Measurements from ENCODE around the gene NPRL2.

Gene NPRL2

DNA sequence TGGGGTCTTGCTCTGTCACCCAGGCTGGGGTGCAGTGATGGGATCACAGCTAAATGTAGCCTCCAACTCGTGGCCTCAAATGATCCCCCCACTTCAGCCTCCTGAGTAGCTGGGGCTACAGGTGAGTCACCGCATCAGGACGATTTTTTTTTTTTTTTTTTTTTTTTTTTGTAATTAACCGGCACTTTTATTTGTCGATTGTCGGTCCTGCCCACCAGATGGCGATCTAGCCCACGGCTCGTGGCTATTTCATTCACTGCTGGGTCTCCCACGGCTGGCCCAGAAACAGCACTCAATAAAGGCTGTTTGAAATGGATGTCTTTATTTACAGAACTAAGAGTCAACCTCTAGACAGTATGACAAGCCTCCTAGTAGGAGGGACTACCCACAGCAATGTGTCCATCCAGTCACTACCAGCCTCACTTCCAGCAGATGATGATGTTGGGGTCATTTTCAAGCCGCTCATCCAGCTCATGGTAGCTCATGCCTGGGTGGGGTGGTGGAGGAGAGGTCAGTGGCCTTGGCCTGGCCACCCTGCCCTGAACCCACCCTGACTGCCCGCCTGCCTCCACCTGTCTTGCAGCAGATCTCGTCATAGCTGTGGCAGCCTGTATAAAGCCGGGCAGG is 3.3 kb downstream of the NPRL2 start:
- peak; percentile 92 for DNase-seq

DNA sequence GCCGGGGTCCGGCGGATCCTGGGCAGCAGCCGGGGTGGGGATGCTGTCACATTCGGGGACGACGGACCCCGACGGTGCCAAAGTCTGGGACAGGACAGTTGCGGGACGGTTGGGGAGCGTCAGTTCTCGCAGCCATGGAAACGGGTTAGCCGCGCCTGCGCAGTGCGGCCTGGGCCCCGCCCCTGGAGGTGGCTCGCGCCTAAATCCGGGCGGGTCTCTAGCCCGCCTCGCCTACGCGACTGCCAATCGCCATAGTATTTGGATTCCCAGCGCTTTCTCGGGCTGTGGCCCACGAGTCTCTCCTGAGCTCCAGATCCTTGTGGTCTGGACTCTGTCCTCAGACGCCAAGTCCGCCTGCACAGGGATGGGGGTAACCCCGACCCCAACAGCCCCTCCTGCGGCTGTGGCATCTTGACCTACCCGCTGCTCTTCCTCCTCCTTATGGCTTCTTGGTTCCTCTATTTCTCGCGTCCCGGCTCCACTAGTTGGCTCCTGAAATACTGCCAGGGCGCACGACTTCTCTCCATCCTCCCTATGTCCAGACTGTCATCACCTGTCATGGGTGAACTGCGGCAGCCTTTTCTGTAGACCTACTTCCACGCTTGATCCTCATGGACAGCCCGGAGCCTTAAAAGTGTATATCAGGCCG is 4.9 kb downstream of the NPRL2 start, which contains the start of gene ZMYND10:
ZMYND10 (minus strand) TSS at position 147 of the 649 bp plus-strand sequence. CDS start 153 bp downstream, outside the sequence.
- DNase-seq, result peak; percentile 91

DNA sequence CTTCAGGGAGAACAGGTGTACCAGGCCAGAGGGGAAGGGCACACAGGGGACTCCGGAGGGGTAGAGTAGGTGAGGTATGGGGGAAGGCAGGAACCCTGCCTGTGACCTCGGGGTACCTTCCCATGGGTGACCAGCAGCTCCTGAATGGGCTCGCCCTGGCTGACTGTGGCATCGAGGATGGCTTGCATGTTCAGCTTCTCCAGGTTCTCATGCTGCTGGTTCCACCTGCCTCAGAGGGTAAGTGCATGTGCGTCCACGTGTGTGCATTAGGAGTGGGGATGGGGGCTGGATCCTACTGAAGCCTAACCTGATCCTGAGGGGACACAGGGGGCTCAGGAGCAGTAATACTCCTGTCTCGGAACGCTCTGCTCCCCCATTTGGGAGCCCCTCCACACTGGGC is 5.6 kb downstream of the NPRL2 start:
- no peak for DNase-seq

DNA sequence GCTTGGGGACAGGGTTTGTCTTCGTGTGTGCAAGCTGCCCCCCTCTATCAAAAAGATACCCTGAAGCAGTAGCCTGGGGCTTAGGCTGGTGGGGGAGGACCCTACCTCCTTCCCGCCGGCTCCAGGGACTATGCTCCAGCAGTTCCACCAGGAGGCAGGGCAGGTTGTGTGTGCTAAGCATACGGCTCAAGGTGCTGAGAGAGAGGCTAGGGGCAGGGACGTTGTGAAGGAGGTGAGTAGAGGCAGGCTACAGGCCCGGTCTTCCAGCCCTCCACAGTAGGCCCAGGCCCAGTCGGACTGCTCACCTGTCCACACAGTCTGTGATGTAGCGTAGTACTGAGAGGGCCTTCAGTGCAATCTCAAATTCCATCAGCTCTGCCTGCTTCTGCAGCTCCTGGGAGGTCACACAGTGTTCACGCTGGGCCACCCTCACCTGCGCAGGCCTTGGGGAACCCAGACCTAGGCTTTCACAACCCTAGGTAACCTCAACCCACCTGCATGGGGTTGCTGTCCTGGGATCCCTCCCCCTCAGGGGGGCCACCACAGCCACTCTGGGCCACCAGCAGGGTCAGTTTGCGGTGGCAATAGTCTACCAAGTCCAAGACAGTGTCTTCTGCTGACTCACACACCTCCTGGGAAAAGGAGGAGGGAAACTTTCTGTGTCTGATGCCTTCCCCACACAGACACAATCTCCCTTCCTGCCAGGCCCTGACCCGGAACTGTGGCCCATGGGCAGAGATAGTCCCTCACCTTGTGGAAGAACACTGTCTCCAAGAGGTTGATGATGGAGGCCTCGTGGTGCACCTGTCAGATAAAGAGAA is 7.6 kb downstream of the NPRL2 start:
- DNase-seq, result no peak

DNA sequence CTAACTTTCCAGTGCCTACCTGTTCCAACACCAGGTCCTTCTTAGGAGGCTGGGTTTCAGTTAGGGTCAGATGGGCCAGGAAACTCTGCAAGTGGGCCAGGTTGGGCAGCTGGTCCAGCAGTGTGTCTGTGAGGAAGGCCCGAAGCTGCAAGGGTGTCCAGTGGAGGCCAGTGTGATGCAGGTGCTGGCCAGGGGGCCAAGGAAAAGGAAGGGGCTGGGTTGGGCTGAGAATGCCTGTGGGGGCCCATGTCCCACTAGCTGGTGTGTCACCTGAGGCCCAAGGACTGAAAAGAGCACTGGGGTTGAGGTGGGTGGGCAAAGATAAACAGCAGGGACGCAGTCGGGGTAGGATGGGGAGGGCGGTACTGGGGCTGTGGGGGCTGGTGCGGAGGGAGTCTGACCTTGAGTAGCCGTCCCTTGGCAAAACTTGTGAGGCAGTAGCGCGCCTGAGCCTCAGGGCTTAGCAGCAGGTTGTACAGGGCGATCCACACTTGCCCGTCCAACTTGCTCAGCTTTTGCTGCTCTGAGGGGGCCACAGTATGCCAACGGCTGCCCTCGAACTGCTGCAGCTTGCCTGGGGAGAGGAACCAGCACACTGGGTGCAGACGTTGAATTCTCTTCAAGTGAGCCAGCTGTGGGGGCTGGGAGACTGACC is 8.5 kb downstream of the NPRL2 start:
- no peak for DNase-seq

DNA sequence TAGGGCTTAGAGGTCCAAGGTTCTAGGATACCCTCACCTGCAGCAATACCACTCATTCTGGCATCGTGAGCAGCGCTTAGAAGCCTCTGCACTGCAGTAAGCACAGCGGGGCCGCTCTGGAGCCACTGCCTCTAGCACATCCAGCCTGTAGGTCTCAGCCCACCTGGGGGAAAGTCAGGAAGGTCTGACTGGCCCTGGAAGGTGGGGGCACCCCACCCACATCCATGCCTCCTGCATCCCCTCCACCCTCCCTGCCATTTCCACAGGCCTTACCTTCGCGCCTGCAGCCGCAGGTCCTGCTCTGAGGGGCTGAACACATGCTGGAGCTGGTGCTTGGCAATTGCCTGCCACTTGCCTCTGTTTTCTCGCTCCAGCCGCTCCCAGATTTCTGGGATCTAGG is 9.0 kb downstream of the NPRL2 start:
- DNase-seq, result no peak

DNA sequence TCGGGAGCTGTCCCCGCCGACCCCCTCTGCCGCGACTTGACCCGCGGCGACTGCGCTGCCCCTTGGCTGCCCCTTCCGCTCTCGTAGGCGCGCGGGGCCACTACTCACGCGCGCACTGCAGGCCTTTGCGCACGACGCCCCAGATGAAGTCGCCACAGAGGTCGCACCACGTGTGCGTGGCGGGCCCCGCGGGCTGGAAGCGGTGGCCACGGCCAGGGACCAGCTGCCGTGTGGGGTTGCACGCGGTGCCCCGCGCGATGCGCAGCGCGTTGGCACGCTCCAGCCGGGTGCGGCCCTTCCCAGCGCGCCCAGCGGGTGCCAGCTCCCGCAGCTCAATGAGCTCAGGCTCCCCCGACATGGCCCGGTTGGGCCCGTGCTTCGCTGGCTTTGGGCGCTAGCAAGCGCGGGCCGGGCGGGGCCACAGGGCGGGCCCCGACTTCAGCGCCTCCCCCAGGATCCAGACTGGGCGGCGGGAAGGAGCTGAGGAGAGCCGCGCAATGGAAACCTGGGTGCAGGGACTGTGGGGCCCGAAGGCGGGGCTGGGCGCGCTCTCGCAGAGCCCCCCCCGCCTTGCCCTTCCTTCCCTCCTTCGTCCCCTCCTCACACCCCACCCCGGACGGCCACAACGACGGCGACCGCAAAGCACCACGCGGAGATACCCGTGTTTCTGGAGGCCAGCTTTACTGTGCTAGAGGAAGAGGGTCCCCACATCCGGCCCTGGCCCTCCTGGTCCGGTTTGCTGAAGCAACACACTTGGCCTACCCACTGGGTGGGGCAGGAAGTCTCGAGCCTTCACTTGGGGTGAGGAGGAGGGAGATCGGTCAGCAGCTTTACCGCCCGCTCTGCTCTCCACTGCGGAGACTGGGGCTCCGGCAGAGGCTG is 9.9 kb downstream of the NPRL2 start, which contains the start of gene RASSF1:
RASSF1 (minus strand) TSS at position 389 of the 882 bp plus-strand sequence; CDS start at position 358, 31 bp downstream.
- DNase-seq, result peak; percentile 87

DNA sequence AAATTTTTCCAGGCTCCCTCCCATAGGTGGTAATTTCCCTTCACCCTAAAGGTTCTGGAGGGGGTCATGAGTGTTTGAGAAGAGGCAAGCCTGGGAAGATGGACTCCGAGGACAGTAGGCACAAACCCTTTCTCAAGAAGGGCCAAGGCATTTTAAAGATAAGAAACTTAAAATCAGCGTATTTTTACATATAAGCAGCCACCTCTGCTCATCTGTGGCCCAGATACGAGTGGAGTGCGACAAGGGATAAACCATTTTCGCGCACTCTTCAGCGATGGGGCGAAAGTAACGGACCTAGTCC is 10.5 kb downstream of the NPRL2 start:
- DNase-seq, result no peak

DNA sequence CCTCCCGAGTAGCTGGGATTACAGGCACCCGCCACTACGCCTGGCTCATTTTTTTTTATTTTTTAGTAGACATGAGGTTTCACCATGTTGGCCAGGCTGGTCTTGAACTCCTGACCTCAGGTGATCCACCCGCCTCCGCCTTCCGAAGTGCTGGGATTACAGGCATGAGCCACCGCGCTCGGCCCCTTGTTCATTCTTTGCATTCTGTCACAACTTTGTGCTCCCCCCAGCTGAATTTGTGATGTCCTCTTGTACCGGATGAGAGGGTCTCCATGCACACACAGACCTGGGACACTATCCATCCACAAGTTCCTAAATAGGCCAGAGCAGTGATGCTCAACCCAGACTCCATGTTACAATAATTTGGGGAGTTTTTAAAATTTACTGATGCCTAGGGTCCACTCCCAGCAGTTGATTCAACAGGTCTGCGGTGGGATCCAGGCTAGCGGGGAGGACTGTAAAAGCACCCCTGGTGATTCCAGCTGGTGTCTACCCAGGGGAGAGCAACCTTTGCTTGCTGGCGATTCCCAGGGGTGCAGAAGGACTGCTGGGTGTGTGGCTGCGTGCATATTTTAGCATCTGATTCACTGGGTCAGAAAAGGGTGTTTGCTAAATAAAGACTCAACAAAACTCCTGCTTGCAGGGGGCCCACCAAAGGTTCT is 11.0 kb downstream of the NPRL2 start:
- DNase-seq, result no peak

DNA sequence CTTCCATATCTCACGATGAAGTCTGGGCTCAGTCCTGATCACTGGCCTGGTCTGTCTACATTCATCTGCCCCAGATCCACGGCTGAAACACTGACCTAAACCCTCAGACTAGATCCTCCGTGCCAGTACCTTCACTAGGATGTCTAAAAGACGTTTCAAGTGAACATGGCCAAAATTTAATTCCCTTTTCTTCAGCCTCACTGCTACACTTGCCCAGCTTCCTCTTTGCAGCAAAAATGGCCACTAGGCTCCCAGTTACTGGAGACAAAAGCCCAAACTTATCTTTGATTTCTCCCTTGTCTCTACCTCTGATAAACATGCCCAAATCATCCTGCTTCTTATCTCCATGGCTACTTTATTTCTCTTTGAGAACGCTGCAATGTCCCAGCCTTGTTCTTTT is 11.6 kb downstream of the NPRL2 start:
- DNase-seq, result no peak

DNA sequence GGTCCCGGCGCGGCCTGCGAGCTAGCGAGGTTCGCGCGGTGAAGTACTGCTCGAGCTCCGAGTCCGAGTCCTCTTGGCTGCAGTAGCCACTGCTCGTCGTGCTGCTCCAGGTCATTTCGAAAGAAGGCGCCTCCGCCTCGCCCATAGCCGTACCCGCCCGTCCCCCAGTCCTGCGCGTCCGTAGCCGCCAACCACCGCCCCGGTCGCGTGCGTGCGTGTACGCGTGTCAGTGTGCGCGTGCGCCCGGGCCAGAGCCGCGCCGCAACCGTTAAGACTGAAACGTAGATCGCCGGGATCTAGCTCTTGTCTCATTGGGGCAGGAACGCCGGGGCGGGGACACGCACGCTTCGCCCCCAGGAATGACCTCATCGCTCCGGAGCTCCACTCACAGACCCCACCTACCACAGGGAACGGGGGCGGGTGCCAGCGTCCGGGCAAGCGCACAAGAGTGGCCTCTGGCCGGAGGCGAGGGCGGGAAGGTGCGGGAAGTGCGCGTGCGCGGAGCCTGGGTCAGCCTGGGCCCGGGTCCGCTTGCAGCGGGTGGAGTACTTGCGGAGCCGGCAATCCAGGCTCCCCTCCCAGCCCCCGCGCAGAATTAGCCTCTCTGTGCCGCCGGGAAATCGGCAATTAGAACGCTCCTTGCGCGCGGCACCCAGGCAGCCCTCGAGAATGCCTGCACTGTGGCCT is 13.3 kb downstream of the NPRL2 start:
- DNase-seq, result peak; percentile 98

DNA sequence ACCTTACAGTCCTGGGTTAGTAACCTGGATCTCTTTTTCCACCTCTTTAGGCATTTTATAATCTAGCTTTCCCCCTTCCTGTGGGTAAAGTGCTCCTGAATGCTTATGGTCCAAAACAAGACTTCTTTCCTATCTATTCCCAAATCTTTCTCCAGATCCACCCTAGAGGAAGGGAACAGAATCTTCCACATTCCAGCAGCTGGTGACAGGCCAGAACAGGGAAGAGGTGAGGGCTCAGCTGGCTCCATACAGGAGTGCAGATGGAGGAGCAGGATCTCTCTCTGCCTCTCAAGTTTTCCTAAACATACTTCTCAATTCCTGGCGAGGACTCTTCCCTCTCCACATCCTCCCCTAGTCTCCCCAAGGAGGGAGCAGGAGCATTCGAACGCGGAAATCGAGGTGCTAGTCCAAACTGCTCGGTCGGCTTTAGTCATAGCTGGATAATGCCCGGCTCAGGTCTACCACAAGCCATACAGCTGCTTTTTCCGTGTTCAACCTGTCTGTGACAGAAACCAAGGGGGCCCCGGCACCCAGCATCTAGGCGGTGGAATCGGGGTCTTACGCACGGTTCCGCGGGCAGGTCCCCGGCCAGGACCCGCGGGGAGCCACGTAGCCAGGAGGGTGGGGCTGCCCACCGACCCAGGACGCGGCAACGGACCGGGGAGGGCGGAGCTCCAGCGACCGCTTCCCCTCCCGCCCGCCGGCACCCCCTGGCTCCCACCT is 14.0 kb downstream of the NPRL2 start:
- DNase-seq, result no peak

DNA sequence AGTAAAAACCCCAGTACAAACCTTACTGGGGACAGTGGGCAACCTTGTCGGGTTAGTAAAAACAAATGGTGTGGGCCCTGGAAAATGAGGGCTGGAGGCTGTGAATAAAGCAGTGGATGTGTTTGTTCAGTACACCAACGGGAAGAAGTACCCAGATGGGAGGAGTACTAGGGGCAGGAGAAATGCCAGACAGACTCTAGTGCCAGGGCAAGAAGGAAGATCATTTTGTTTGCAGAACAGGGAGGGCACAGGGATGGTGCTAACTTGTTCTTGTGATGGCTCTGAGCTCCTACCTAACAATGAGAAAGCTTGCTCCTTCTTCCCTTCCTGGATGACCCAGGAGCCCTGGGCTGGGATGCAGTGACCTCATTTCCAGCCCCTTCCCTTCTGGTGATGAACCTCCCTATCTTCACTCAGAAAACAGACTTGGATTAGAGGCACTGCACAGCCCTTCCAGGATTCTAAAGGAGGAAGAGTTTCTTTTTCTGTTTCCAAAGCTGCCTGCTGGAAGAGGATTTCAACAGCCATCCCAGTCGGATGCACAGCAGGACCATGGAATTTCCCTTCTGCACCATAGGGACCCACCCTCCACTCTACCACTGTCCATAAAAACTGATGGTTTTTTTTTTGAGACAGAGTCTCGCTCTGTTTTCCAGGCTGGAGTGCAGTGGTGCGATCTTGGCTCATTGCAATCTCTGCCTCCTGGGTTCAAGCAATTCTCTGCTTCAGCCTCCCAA is 16.1 kb downstream of the NPRL2 start:
- no peak for DNase-seq

DNA sequence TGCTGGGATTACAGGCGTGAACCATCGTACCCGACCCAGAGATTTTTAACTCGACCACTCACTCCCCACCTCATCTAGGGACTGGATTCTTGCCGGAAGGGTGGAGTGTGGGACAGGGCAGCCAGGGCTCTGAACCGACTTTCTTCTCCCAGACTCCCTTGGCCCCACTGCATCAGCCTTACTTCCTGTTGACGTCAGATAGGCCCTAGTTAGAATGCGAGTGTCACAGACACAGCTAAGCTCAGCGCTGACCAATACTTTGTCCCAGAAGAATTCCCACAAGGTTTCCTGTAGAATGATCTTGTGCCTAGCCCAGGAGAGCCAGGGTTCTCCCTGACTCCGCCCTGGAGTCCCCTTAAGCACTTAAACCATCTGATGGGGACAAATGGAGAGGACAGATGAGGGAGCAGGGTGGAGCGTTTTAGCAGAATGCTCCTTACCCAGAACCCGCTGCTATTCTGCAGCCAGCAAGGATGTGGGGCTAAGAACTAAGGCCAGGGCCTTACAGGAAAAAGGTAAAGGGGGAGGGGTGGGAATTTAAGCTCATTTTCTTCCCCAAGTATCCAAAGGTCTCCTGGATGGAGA is 16.7 kb downstream of the NPRL2 start:
- no peak for DNase-seq

DNA sequence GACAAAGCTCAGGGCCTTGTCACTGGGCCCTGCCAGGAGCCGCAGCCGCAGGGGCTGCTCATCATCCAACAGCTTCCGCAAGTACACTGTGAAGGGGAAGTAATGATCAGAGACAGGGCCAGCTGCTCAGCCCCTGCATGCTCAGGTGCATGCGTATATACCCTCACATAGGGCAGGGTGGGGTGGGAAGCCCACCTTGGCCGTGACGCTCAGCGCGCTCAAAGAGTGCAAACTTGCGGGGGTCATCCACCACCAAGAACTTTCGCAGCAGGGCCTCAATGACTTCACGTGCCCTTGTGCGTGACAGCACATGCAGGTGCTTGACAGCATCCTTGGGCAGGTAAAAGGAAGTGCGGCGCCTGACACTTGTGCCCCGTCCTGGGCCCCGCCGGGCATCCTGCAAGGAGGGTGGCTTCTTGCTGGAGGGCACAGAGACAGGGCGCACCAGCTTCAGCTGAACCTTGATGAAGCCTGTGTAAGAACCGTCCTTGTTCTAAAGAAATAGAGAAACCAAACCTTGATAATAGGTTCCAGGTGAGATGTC is 19.1 kb downstream of the NPRL2 start:
- no peak for DNase-seq

DNA sequence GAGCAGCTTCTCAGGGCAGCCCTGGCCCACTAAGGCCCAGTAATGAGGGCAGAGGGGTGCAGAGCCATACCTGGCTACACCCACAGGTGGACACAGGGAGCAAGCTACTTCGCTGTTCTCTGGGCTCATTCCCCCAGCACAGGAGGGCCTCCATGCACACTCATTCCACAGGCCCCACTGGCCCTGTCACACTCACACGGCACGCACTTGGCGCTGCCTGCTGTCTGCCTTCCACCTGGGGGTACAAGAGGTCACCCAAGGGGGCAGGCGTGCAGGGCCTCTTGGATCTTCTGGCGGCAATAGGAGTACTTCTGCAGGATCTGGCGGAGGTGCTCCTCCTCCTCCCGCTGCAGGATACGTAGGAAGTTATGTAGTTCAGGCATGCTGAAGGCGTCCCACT is 20.2 kb downstream of the NPRL2 start:
- no peak for DNase-seq

DNA sequence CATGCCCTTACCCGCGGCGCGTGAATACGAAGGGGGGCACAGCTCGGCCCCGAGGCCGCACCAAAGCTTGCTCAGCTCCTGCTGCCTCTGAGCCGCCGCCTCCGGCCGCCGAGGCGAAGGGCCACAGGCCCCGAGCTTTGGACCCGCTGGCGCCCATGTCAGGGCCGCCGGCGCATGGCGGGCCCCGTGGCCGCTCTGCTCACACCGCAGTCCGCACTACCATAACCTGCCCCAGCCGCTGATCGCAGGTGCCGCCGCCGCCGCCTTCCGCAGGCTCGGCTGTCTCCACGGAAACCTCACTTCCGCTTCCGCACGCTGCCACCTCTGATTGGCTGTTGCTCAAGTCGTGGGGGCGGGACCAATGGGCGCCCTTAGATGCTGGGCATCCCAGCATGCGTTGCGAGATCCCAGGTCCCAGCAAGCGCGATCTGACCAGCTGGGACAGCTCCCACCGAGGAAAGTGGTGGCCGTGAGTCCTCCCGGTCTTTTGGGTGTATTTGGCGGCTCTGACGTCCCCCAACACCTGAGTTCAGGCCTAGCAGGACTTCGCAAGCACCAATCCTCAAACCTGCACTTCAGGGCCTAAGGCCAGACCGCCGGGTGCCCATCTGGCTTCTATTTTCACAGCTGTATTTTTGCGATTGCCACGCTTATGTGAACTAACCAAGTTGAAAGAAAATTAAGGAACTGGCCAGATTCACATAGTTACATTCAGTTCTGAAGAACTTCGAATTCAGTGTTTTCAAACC is 22.5 kb downstream of the NPRL2 start, which contains the start of gene TUSC2:
TUSC2 (minus strand) TSS at position 281 of the 749 bp plus-strand sequence; CDS start at position 157, 124 bp downstream.
- peak; percentile 98 for DNase-seq

DNA sequence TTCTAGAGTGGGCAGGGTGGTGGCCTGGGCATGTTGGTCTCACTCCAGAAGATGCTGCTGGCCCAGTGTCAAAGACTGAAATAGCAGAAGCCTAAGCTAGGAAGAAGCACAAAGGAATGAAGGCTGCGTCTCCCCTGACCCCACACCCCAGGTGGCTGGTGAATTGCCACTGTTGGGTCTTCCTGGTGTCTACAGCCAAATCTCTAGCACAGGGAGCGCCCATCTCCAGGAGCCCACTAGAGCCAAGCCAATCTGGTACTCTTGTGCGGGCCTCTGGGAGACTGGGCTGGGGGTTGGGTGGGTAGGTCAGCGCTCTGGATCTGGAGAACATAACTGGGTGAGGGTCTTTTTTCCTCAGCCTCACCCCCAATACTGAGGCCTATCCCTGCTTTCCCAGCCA is 23.4 kb downstream of the NPRL2 start:
- no peak for DNase-seq
